Osteoblast (primary cell): ENCODE results near the gene MPP3. TPM values are rescaled to one million over a fixed set of nuclear protein-coding genes. Genes with fewer than 3 reads are reported as not detected.
A peak's percentile ranks its signal among the peaks of the same experiment; 100 is the strongest.

Source experiments
- DNase-seq: peaks from one replicate; pipeline ENCODE4 v3.0.0; 2011; ENCODE audit warnings: low spot score, mixed read lengths; ENCODE audit not compliant: insufficient read length; ENCODE audit errors: missing footprints
- H2AFZ ChIP-seq: 2 replicates; pipeline ENCODE4 v1.6.0; 2011; ENCODE audit warnings: mild to moderate bottlenecking, low read length
- H3K27ac ChIP-seq: 2 replicates; pipeline ENCODE4 v1.5.1; 2011; ENCODE audit warnings: mild to moderate bottlenecking, low read depth, low read length, moderate library complexity
- H3K27me3 ChIP-seq: 2 replicates; pipeline ENCODE4 v1.6.0; 2012; ENCODE audit warnings: mild to moderate bottlenecking, control low read depth, inconsistent platforms, low read length, moderate library complexity; ENCODE audit not compliant: insufficient read depth
- H3K36me3 ChIP-seq: 2 replicates; pipeline ENCODE4 v1.5.1; 2011; ENCODE audit warnings: mild to moderate bottlenecking, low read length, control low read depth, moderate library complexity; ENCODE audit not compliant: insufficient read depth
- H3K4me1 ChIP-seq: 2 replicates; pipeline ENCODE4 v1.5.1; 2011; ENCODE audit warnings: mild to moderate bottlenecking, low read length, control low read depth, moderate library complexity; ENCODE audit not compliant: insufficient read depth
- H3K4me2 ChIP-seq: 2 replicates; pipeline ENCODE4 v1.6.0; 2011; ENCODE audit warnings: mild to moderate bottlenecking, low read length; ENCODE audit not compliant: insufficient read depth
- H3K4me3 ChIP-seq: fragments of 200-600 bp; sonication (generic); 3 replicates; pipeline ENCODE4 v1.5.1; 2012; ENCODE audit warnings: mild to moderate bottlenecking, low read length, inconsistent platforms; ENCODE audit not compliant: insufficient read depth
- H3K79me2 ChIP-seq: 2 replicates; pipeline ENCODE4 v1.6.0; 2012; ENCODE audit warnings: mild to moderate bottlenecking, low read length, control low read depth, inconsistent platforms; ENCODE audit not compliant: insufficient read depth
- H3K9me3 ChIP-seq: 2 replicates; pipeline ENCODE4 v1.5.1; 2011; ENCODE audit warnings: low read depth, low read length, control low read depth
- H4K20me1 ChIP-seq: 2 replicates; pipeline ENCODE4 v1.6.0; 2012; ENCODE audit warnings: mild to moderate bottlenecking, low read length, control low read depth; ENCODE audit not compliant: insufficient read depth
- CTCF ChIP-seq: IDR thresholded peaks from 2 replicates; pipeline ENCODE4 v1.5.1; 2011; ENCODE audit warnings: mild to moderate bottlenecking, low read depth, low read length, moderate library complexity; ENCODE audit errors: extremely low read depth
- total RNA-seq: library from RNA; depleted of rRNA; stranded (reverse); fragments of >200 nt; gene quantifications from 2 replicates; pipeline ENCODE4 v1.2.3, GENCODE V29; 2012

Gene MPP3
- total RNA-seq, 1 donor, result 6.2 TPM

- Histone ChIP-seq H3K9me3 (no peaks in the 10 kb centered on the region), H3K27ac (no peak overlapping the region)
Measured at GRCh38 chr17:43769426-43769825, 63.5 kb downstream of the MPP3 start.

GRCh38 chr17:43768943-43769342 is 64.0 kb downstream of the MPP3 start:
- Histone ChIP-seq H3K36me3 (peaks cover 48% of the 10 kb centered on the region), H3K4me3 (no peak overlapping the region), H3K4me1 (peaks cover 3% of the 10 kb centered on the region), H2AFZ (no peak overlapping the region), H3K79me2 (peaks cover 15% of the 10 kb centered on the region), H3K4me2 (no peak overlapping the region), H3K27ac (no peak overlapping the region), H3K27me3 (no peaks in the 10 kb centered on the region), H3K9me3 (no peaks in the 10 kb centered on the region), H4K20me1 (peaks cover 15% of the 10 kb centered on the region)
- no peak for DNase-seq
- TF ChIP-seq CTCF, result no peak

More at GRCh38 chr17:43769426-43769825, 63.5 kb downstream of the MPP3 start:
- Histone ChIP-seq H3K79me2 (peaks cover 18% of the 10 kb centered on the region), H3K4me3 (no peak overlapping the region), H4K20me1 (peaks cover 15% of the 10 kb centered on the region), H3K27me3 (no peaks in the 10 kb centered on the region), H3K36me3 (peaks cover 53% of the 10 kb centered on the region), H2AFZ (no peak overlapping the region), H3K4me1 (peaks cover 3% of the 10 kb centered on the region), H3K4me2 (no peak overlapping the region)
- DNase-seq, result peak; percentile 34
- TF ChIP-seq CTCF, result no peak

DNA sequence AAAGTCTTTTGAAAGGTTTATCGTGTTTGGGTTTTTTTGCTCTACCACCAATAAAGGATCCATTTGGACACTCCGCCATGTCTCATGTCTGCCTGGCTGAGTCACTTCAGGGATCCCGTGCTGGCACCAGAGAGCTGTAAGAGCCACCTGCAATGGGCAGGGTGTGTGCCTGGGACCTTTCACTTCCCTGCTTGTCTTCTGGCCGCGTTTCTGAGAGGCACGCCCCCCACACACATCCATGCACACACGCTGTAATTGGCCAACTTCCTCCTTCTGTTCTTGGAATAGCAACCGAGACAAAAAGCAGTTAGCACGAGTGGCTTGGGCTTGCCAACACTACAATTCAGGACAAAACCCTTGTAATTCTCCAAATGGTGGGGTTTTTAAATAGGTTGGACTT is 64.6 kb downstream of the MPP3 start:
- peaks cover 14% of the 10 kb centered on the region for H4K20me1 ChIP-seq
- no peak overlapping the region for H2AFZ ChIP-seq
- peaks cover 13% of the 10 kb centered on the region for H3K79me2 ChIP-seq
- no peak for TF ChIP-seq CTCF
- peaks cover 3% of the 10 kb centered on the region for H3K4me1 ChIP-seq
- no peaks in the 10 kb centered on the region for H3K27me3 ChIP-seq
- no peak overlapping the region for H3K4me3 ChIP-seq
- H3K9me3 ChIP-seq, result no peaks in the 10 kb centered on the region
- no peak overlapping the region for H3K27ac ChIP-seq
- no peak overlapping the region for H3K4me2 ChIP-seq
- DNase-seq, result no peak
- H3K36me3 ChIP-seq, result peaks cover 45% of the 10 kb centered on the region

- H3K36me3 ChIP-seq, result peaks cover 38% of the 10 kb centered on the region
- peaks cover 6% of the 10 kb centered on the region for H3K79me2 ChIP-seq
- peaks cover 3% of the 10 kb centered on the region for H3K4me1 ChIP-seq
- no peak overlapping the region for H3K27ac ChIP-seq
- no peak for DNase-seq
- H3K27me3 ChIP-seq, result no peaks in the 10 kb centered on the region
- H3K9me3 ChIP-seq, result no peaks in the 10 kb centered on the region
- TF ChIP-seq CTCF, result no peak
- H4K20me1 ChIP-seq, result peaks cover 7% of the 10 kb centered on the region
- H2AFZ ChIP-seq, result no peak overlapping the region
- H3K4me2 ChIP-seq, result no peak overlapping the region
- no peak overlapping the region for H3K4me3 ChIP-seq
Measured at GRCh38 chr17:43767713-43768059, 65.3 kb downstream of the MPP3 start.
